B cell (primary cell): ENCODE data around the gene RAD51B. TPM values are rescaled to one million over a fixed set of nuclear protein-coding genes. Genes with fewer than 3 reads are reported as not detected.
A peak's percentile ranks its signal among the peaks of the same experiment; 100 is the strongest.

Source experiments
- ATAC-seq: fragments of 200-7000 bp; cut with Tn5 transposase; one replicate; pipeline ENCODE4 v1.10.0; 2021; ENCODE audit warnings: low read depth, mild to moderate bottlenecking, moderate number of reproducible peaks, moderate library complexity
- CTCF ChIA-PET: fragments of 350-600 bp; sonication (Branson Sonifier 250); formaldehyde crosslinking; loops from one replicate; lab custom pipeline; 2021; ENCODE audit warnings: antibody characterized with exemption, inconsistent platforms; lab: Charles Lee
- POLR2A ChIA-PET: fragments of 350-600 bp; sonication (Branson Sonifier 250); formaldehyde crosslinking; loops from one replicate; lab custom pipeline; 2021; ENCODE audit warnings: antibody characterized with exemption; lab: Charles Lee
- DNase-seq: peaks from one replicate; pipeline ENCODE4 v3.0.0; 2013
- H2AFZ ChIP-seq: 2 replicates; pipeline ENCODE4 v1.6.1; 2012; ENCODE audit warnings: mild to moderate bottlenecking, low read depth, low read length; ENCODE audit not compliant: insufficient read depth, poor library complexity, severe bottlenecking
- H3K27ac ChIP-seq, 2 donors: 1 replicate in 1 of 2; 2 replicates in 1 of 2; pipeline ENCODE4 v1.5.1; 2012 to 2013; ENCODE audit warnings: low read length in 2 of 2, mild to moderate bottlenecking in 2 of 2, moderate library complexity in 1 of 2
- H3K27me3 ChIP-seq, 4 experiments: fragments of 200-600 bp in 1 of 4; sonication (generic) in 1 of 4; replicated peaks in 1 of 4; 1 replicate in 2 of 4; 2 replicates in 2 of 4; pipeline versions ENCODE4 v1.6.1 to v1.7.0; 2013 to 2016; ENCODE audit warnings: low read length in 3 of 4, mild to moderate bottlenecking in 2 of 4, mixed read lengths in 1 of 4, moderate library complexity in 1 of 4; ENCODE audit not compliant: insufficient read depth in 4 of 4, control insufficient read depth in 3 of 4; ENCODE audit errors: control extremely low read depth in 1 of 4
- H3K36me3 ChIP-seq, 2 experiments: replicated peaks in 1 of 2; 1 replicate in 1 of 2; 2 replicates in 1 of 2; pipeline versions ENCODE4 v1.6.1 to v1.7.1; 2013; ENCODE audit warnings: low read length in 1 of 2; ENCODE audit not compliant: insufficient read depth in 2 of 2, control insufficient read depth in 1 of 2; ENCODE audit errors: control extremely low read depth in 1 of 2, extremely low read depth in 1 of 2
- H3K4me1 ChIP-seq, 2 donors: fragments of 200-600 bp in 1 of 2; sonication (generic) in 1 of 2; 1 replicate in 1 of 2; 2 replicates in 1 of 2; pipeline versions ENCODE4 v1.5.1 to v1.6.1; 2013 to 2017; ENCODE audit warnings: low read length in 2 of 2; ENCODE audit not compliant: control insufficient read depth in 2 of 2, insufficient read depth in 2 of 2
- H3K4me2 ChIP-seq: replicated peaks from 2 replicates; pipeline ENCODE3; 2012; ENCODE audit warnings: mild to moderate bottlenecking, low read depth, low read length; ENCODE audit not compliant: poor library complexity, severe bottlenecking
- H3K4me3 ChIP-seq, 5 experiments: fragments of 200-600 bp in 1 of 5; sonication (generic) in 1 of 5; 1 replicate in 3 of 5; 2 replicates in 2 of 5; pipeline versions ENCODE4 v1.5.1 to v1.7.0; 2011 to 2016; ENCODE audit warnings: low read length in 4 of 5, mild to moderate bottlenecking in 4 of 5, low read depth in 2 of 5, control low read depth in 1 of 5, moderate library complexity in 1 of 5; ENCODE audit not compliant: insufficient read depth in 1 of 5; ENCODE audit errors: control extremely low read depth in 1 of 5, extremely low read depth in 1 of 5
- H3K79me2 ChIP-seq: fragments of 200-600 bp; sonication (generic); one replicate; pipeline ENCODE4 v1.6.0; 2016; ENCODE audit warnings: low read length; ENCODE audit not compliant: control insufficient read depth, insufficient read depth
- H3K9ac ChIP-seq: fragments of 200-600 bp; sonication (generic); 2 replicates; pipeline ENCODE4 v1.6.1; 2017; ENCODE audit warnings: mild to moderate bottlenecking, low read length, moderate library complexity
- H3K9me3 ChIP-seq, 3 donors: one replicate each; pipeline versions ENCODE4 v1.6.1 to v1.7.1; 2013; ENCODE audit warnings: low read length in 2 of 3; ENCODE audit not compliant: control insufficient read depth in 2 of 3, insufficient read depth in 1 of 3; ENCODE audit errors: control extremely low read depth in 1 of 3
- H4K20me1 ChIP-seq: 2 replicates; pipeline ENCODE4 v1.6.0; 2012; ENCODE audit warnings: mild to moderate bottlenecking, low read length; ENCODE audit not compliant: insufficient read depth, control insufficient read depth, poor library complexity, severe bottlenecking
- H3K27ac Mint-ChIP-seq: one replicate; pipeline ENCODE4 v1.8.0; 2021; ENCODE audit warnings: mixed read lengths
- H3K27me3 Mint-ChIP-seq: one replicate; pipeline ENCODE4 v1.8.0; 2021; ENCODE audit warnings: mixed read lengths
- H3K4me1 Mint-ChIP-seq: one replicate; pipeline ENCODE4 v1.8.0; 2021; ENCODE audit warnings: mixed read lengths
- H3K4me3 Mint-ChIP-seq: one replicate; pipeline ENCODE4 v1.8.0; 2021; ENCODE audit warnings: mixed read lengths
- H3K9me3 Mint-ChIP-seq: one replicate; pipeline ENCODE4 v1.8.0; 2022; ENCODE audit warnings: mixed read lengths; ENCODE audit not compliant: insufficient read depth
- EZH2 ChIP-seq: IDR thresholded peaks from 2 replicates; pipeline ENCODE4 v1.6.1; 2012; ENCODE audit warnings: borderline replicate concordance, low read depth, mild to moderate bottlenecking, moderate library complexity, low read length; ENCODE audit not compliant: insufficient read depth, poor library complexity, severe bottlenecking
- WGBS: methylation state at CpG from one replicate; pipeline ENCODE4 v1.1.5; 2013; ENCODE audit warnings: missing lambda C conversion rate; ENCODE audit not compliant: insufficient coverage; 5-methylcytosine and 5-hydroxymethylcytosine counted together
- intact Hi-C: fragments of 100-400 bp; cut with micrococcal nuclease; formaldehyde crosslinking; loops from one replicate; pipeline ENCODE4 v1.10.0; 2022
- polyA plus RNA-seq: library from polyadenylated mRNA; depleted of rRNA; stranded (reverse); fragments of >200 nt; gene quantifications from 2 replicates; pipeline ENCODE4 v1.2.3, GENCODE V29; 2012
- total RNA-seq, 2 donors: library from RNA; stranded (reverse); fragments of 120-200 nt in 1 of 2; gene quantifications; 1 replicate in 1 of 2; 2 replicates in 1 of 2; pipeline versions ENCODE4 v1.2.3 to v1.2.4, GENCODE V29; 2013 to 2022
- TF ChIP-seq, protein P1 (sequence below): fragments of 200-600 bp; IDR thresholded peaks from one replicate; pipeline ENCODE4 v1.8.0; 2022; ENCODE audit warnings: antibody characterized with exemption, mild to moderate bottlenecking

The RAD51B gene
- total and polyA plus RNA-seq, 2 donors (not counting 1 experiment from before 2014, with no cell fraction given), result 6.5 to 60.6 TPM

- Mint-ChIP-seq H3K27me3 (no peaks in the 10 kb centered on the region), H3K27ac (peak overlapping the region; percentile 76), H3K4me1 (peaks cover 54% of the 10 kb centered on the region), H3K4me3 (peak overlapping the region; percentile 0), H3K9me3 (no peaks in the 10 kb centered on the region)
- H3K4me3 ChIP-seq, result no peak overlapping the region
- H3K79me2 ChIP-seq, result peaks cover 37% of the 10 kb centered on the region
- H3K4me1 ChIP-seq, result peaks cover 50 to 53% of the 10 kb centered on the region in 2 donors
- peak overlapping the region; percentile 51 for H3K4me2 ChIP-seq
- no peak for ATAC-seq
- TF ChIP-seq, protein P1, sequence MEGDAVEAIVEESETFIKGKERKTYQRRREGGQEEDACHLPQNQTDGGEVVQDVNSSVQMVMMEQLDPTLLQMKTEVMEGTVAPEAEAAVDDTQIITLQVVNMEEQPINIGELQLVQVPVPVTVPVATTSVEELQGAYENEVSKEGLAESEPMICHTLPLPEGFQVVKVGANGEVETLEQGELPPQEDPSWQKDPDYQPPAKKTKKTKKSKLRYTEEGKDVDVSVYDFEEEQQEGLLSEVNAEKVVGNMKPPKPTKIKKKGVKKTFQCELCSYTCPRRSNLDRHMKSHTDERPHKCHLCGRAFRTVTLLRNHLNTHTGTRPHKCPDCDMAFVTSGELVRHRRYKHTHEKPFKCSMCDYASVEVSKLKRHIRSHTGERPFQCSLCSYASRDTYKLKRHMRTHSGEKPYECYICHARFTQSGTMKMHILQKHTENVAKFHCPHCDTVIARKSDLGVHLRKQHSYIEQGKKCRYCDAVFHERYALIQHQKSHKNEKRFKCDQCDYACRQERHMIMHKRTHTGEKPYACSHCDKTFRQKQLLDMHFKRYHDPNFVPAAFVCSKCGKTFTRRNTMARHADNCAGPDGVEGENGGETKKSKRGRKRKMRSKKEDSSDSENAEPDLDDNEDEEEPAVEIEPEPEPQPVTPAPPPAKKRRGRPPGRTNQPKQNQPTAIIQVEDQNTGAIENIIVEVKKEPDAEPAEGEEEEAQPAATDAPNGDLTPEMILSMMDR, result no peak
- TF ChIP-seq EZH2, result no peak
- intact Hi-C loops, result loop anchor here (2.0 to 10.0 kb wide), 4 partner anchors 105 to 407 kb away; no protein-coding TSS in a partner anchor
- no peaks in the 10 kb centered on the region for H4K20me1 ChIP-seq
- peak overlapping the region in 1 of 2 donors; percentile 60 for H3K27ac ChIP-seq
- CTCF ChIA-PET, result interaction anchor here (0.7 to 2.6 kb wide), 24 partner anchors 8 to 405 kb away, joined by 3 to 31 read pairs (median 4); no protein-coding TSS in a partner anchor
- no peak overlapping the region for H2AFZ ChIP-seq
- no peaks in the 10 kb centered on the region for H3K36me3 ChIP-seq
- H3K9me3 ChIP-seq, result no peaks in the 10 kb centered on the region
- POLR2A ChIA-PET, result no interaction called here
- no peak overlapping the region for H3K9ac ChIP-seq
- no peaks in the 10 kb centered on the region for H3K27me3 ChIP-seq
- DNase-seq, result no peak
Measured at GRCh38 chr14:68409387-68409786, 589.8 kb downstream of the RAD51B start.

DNA sequence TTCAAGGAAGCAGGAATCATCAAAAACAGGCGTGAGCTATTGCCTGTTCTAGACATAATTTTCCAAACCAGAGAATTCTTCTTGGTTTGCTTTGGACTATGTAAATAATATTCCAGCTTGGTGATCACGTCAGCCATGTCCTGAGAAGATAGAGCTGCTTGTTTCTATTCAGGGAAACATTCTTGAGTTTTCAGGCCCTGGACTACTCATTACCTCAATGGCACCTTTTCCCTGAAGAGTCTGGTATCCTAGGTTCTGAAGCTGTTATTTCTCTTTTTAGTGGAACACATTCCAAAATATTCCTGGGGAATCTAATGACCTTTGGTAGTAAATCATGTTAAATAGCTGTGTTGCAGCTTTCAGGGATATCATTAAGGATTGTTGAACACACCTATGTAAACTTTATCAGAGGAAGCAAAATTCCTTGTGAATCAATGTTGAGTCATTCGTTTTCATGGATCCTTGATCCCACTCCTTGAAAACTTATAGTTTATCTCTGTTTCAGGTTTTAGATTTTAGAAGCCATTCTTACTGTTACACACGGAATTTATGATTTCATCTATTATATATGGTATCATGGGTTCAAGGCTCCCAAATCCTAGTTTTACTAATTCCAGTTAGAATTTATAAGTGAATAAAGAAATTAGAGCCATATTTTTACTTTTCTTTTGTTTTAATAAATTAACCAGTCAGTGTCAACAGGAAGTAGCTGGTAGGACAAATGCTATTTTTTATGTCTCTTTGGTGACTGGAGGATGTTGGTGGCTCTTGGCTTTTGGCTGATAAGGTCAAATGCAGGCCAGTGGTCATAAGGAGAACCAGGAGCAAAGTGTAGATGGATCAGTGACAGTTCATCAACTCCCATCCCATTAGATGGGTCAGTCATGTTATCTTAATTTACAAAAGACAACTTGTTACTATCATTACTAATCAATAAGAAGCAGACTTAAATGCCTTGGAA, 593.2 kb downstream of the RAD51B start:
- Histone ChIP-seq H3K9ac (no peak overlapping the region), H3K79me2 (peaks cover 23% of the 10 kb centered on the region), H2AFZ (no peak overlapping the region), H3K4me3 (no peak overlapping the region), H4K20me1 (no peaks in the 10 kb centered on the region), H3K4me2 (no peak overlapping the region), H3K9me3 (no peaks in the 10 kb centered on the region), H3K27ac (no peak overlapping the region), H3K36me3 (no peaks in the 10 kb centered on the region), H3K4me1 (peaks cover 30 to 32% of the 10 kb centered on the region in 2 donors), H3K27me3 (no peaks in the 10 kb centered on the region)
- Mint-ChIP-seq H3K9me3 (no peaks in the 10 kb centered on the region), H3K4me1 (peaks cover 42% of the 10 kb centered on the region), H3K4me3 (no peak overlapping the region), H3K27ac (no peak overlapping the region), H3K27me3 (no peaks in the 10 kb centered on the region)
- TF ChIP-seq, protein P1, result no peak
- TF ChIP-seq EZH2, result no peak
- WGBS, result no CpG with 5 or more reads among the region's 4 CpGs
- no peak for ATAC-seq
- intact Hi-C loops, result no loop called here
- POLR2A ChIA-PET, result no interaction called here
- no peak for DNase-seq
- CTCF ChIA-PET, result interaction anchor here (0.8 to 1.1 kb wide), 2 partner anchors 162 to 404 kb away, joined by 4 to 5 read pairs; no protein-coding TSS in a partner anchor
